GM19372 (cell line): ENCODE results near the gene GPC6.

ENCODE experiments used
- ATAC-seq: cut with Tn5 transposase; IDR thresholded peaks from one replicate; pipeline ENCODE4 v1.9.1; 2021; ENCODE audit warnings: mild to moderate bottlenecking, low read depth, moderate library complexity; ENCODE audit not compliant: unreplicated experiment

The GPC6 gene

DNA sequence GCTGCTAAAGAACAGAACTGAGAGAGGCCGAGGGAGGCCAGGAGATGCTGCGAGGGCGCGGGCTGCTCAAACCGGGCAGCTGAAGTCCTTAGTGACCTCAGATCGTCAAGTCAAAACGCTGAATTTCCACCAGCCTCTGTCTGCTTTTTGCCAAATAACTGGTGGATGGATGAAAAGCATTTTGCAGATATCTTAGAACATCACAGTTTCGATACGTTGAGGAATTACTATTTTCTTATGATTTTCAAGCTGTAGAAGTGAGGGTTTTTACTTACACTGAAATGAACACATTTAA lies 2.0 kb downstream of the GPC6 start:
- ATAC-seq: no peak

DNA sequence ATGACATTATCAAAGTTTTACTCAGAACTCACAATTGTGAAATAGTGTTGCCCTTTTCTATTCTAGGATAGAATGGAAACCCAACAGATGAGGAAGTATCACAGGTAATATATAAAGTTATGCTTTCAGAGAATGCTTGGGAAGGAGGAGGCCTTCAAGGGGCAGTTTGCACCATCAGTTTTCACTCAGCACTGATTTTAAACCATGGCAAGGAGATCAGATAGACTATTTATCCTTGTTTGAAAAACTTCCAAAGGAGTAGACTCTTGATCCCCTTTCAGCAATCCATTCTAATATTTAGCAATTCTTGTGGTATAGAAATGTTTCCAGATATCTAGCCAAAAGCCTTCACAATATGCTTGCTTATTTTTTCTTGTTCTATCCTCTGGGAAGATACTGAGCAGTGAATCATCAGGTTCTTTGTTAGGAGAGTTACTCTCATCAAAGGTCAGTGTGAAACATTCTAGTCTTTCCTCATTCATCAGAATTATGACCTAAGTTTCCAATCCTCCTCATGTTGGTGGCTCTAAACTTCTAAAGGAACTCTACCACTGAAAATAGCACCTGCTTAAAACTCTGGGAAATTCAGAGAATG lies 3.8 kb downstream of the GPC6 start:
- no peak for ATAC-seq

DNA sequence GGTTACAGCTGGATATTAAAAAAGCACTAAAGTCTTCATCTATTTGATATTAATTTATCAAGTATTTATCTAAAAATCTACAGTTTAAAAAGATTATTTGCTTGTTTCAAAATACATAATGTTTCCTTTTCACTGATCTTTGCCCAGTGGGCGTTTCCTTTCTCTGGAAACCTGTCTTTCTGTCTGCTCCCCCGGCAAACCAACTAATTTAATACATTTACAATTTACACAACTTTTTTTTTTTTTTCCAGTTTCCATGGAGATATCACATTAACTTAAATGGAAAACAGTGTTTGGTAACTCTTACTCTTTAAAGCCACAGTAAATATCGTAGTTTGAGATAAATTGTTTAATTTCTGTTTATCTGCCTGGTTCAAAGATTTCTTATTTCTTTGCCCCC lies 5.3 kb downstream of the GPC6 start:
- ATAC-seq: no peak

DNA sequence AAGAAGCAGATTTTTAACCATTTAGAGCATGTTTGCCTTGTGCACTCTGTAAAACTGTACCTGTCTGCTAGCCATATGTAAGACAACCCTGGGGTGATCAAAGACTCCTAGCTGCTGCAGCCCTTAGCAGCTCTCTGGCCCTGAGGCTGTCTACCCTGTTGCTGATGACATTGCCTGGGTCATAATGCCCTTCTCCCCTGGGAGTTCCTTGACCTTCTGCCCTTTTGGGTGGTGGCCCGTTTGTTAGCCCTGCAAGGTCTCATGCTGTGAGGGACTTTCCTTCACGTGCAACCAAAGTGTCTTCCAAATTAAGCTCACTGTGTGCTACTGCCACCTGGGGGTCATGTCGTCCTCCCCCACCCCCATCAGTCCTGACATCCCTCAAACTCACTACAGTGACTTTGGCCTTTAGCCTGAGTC lies 7.4 kb downstream of the GPC6 start:
- ATAC-seq: no peak

DNA sequence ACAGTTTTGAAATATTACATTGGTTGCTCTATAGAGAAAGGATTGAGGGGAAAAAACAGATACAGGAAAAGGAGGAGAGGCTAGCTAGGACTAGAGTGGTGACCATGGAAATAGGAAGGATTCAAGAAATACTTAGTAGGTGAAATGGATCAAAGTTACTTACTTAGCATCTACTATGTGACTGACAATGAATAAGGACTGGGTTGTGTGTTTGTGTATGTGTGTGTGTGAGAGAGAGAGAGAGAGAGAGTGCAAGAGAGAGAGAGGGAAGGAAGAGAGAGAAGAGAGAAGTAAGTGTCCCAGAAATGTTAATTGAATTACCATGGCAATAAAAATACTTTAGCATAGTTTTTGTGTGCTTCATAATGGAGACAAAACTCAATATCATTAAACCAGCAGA lies 7.9 kb downstream of the GPC6 start:
- no peak for ATAC-seq

DNA sequence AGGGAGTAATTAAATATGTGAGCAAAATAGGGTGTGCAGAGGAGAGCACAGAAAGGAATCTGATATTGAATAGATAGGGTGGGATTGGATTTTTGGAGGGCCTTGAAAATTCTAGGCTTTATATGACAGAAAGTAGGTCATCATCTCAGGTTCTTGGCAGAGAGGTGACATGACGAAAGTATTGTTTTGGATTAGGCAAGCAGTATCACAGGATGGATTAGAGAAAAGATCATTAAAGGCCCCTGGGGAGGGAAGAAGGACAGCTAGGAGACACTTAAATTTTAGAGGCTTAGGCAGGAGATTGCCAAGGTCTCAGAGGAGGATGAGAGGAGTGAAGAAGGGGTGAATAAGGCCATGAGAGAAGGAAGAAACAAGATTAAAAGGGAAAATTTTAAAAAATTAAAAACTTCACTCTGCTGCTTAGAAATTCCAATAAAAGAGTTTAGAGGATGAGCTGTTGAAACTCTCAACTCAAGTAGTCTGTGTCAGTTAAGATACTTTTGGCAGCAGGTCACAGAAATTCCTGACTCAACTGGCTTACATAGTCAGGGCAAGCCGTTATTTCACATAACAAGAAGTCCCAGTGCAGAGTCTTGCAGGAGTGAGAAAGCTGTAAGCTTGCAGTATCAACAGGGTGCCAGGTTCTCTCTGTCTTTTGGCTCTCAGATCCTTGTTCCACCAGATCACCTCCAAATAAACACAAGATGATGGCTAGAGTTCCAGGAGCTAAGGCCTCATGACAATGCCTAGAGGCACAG lies 8.8 kb downstream of the GPC6 start:
- no peak for ATAC-seq

DNA sequence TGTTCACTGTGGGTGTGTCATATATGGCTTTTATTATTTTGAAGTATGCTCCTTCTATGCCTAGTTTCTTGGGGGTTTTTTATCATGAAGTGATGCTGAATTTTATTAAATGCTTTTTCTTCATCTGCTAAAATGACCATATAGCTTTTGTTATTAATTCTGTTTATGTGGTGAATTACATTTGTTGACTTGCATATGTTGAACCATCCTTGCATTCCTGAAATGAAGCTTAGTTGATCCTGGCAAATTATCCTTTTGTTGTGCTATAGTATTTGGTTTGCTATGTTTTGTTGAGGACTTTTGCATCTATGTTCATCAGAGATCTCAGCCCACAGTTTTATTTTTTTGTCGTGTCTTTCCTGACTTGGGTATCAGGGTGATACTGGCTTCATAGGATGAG lies 12.1 kb downstream of the GPC6 start:
- ATAC-seq: no peak

DNA sequence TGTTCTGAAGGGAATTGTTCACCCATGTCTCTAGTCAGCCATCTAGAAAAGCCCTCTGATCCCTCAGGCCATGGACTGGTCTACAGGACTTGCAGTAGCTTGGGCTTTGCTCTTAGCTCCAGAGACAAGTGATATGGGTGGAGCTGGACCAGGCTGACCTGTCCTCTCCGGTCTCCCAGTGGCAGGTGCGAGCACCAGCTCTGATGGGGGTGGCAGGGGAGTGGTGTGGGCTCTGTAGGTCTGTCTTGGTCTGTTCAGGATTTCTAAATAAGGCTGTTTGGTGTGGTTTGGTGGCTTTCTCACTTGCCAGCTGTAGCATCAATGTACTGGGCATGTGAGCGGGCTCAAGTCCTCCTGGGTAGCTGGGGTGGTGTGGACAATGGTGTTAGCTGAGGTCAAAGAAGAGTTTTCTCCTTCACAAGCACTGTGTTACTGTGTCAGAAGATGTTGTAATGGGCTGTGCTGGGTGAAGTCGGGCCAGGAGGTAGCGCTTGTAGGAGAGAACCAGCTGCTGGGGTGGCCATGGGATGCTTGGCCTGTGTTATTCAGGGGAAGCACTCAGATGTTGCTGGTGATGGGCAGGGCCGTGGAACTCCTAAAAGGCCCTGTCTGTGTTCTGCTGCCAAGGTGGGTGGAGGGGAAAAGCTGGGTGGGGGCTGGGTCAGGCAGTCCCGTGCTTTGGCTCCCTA lies 16.9 kb downstream of the GPC6 start:
- ATAC-seq: no peak

DNA sequence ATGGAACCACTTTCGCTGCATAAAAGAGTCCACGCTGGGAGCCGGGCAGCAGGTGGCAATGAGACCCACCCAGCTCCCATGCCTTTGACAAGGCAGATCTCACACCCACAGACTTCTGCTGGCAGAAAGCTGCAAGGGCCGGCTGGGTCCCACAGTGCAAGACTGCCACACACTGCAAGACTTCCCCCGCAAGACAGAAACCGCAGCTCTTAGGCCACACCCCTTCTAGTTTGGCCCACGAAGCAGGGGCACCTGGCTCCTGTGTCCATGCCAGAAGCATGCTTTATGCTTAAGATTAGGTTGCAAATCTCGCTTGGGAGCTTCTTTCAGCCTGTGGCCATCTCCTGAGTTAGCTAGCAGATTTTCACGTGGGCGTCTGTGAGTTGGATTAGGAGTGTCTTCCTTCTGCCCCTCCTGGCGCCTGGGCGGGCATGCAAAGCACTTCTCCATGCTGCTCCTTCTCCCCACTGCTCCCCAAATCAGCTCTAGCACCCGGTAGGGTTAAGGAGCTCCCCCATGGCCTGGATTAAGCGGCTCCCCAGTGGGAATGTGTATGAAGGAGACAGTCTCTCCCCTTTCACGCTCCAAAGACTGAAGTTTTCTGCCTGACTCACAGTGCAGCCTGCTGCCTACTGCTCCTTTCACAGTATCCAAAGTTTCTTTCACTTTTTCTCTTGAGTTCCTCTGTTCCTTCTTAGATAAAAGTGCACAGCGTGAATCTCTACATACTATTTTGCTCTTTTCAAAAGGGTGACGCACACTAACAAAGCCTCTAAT lies 17.7 kb downstream of the GPC6 start:
- ATAC-seq: no peak

DNA sequence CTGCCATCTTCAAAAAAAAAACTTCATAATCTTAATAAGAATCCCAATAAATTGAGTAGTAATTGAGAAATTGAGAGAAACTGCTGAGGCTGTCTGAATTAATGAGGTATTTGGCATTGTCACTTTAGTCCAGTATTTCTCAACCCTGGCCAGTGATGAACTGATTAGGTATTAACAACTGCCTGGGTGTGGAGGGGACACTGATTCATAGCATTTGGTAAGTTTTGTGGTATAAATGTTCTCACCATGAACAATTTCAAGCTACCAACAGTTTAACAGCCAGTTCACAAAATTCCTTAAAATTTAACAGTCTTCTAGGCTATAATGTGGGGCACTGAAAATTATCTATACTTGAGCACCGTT lies 18.3 kb downstream of the GPC6 start:
- no peak for ATAC-seq

DNA sequence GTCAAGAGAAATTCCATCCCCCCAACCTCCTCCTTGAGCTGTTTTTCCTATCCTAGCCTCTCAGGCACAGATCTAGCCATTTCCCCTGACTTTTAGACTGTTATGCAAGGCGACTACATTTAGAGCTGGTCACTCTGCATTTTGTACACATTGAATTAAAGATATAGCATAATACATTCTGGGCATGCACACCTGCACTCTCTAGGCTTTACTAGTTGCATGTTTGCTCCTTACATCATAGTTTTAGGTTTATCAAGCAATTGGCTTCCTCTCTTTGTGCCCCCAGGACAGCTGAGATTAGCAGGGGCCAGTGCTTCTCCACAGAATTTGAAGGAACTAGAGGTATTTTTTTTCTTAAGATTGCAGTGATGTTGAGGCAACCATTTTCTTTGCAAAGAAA lies 19.5 kb downstream of the GPC6 start:
- no peak for ATAC-seq

DNA sequence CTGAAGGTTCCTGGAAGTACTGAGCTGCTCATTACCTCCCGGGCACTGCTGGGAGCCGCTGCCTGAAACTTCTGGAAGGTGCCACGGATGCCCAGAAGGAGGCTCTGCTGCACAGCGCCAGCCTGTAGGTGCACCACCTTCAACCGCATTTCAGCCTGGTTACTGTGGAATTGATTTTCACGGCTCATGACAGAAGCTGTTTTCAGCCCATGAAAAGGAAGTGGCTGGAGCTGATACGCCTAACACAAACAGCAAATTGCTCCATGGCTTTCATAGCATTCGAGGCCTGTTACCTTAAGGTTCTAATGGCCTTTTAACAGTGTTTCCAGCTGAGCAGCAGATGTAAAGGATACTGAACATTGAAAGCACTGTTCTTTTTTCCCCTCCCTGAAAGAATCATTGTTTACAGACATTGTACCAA lies 22.0 kb downstream of the GPC6 start:
- no peak for ATAC-seq

DNA sequence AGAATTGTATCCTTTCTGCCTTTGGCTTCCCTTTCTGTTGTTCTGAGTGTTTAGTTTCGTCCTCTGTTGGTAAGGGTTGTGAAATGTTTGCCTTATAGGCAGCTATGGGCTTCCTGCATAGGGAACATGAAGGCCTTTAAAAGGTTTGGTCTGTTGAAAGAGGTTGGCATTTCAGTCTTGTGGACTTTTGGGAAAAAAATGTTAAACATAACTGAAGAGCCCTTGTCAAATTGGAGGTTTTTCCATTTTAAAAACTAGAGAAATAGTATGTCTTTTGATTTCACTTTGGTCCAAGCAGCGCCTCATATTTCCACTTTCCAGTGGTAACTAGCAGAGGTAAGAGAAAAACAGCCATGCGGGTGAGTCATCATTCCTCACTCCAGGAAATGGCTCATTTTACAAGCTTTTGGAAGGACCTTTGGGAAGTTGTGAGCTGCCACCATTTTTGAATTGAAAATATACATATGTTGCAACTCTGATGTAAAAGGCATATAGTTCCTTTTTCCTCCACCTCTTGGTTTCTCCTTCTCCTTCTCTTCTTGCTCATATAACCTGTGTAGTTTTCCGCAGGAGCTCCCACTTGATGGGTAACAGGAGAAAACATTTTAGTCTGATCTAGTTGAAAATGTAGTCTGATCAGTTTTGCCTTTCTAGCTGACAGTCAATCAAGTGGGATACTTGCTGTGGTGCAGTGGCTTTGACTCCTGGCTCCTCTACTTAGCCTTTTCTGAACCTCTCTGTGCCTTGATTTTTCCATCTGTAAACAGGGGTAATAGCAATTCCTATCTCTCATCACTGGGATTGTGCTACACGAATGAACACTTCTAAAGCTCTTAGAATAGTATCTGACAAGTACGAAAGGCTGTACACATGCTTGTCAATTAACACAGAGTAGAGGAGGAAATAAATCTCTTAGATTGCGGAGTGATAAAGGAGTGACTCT lies 23.0 kb downstream of the GPC6 start:
- no peak for ATAC-seq

DNA sequence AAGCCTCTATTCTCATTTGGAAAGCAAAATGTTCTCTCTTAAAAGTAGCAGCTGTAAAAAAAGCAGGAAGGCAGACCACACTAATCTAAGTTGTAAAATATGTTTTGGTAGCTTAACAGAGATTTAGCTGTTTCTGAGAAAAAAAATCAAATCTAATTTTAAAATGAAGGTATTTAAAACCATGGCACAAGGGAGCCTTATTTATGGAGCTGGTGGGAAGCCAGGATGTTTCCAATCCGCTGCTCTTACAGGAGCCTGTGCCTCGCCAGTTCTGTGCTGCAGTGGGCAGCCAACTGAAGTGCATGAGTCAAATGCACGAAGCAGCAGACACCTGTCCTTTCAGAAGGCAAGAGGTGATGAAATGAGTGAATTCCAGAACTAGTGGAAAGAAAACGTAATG lies 28.2 kb downstream of the GPC6 start:
- ATAC-seq: no peak

DNA sequence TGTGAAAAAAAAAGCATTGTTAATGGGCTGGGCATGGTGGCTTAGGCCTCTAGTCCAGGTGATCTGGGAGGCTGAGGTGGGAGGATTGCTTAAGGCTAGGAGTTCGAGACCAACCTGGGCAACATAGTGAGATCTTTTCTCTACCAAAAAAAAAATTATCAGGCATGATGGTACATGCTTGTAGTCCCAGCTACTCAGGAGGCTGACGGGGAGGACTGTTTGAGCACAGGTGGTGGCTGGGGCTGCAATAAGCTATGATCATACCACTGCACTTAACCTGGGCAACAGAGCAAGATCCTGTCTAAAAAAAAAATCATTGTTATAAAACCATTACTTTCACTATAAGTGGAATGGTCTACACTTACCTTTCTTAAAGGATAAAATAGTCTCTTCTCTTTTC lies 30.4 kb downstream of the GPC6 start:
- no peak for ATAC-seq

DNA sequence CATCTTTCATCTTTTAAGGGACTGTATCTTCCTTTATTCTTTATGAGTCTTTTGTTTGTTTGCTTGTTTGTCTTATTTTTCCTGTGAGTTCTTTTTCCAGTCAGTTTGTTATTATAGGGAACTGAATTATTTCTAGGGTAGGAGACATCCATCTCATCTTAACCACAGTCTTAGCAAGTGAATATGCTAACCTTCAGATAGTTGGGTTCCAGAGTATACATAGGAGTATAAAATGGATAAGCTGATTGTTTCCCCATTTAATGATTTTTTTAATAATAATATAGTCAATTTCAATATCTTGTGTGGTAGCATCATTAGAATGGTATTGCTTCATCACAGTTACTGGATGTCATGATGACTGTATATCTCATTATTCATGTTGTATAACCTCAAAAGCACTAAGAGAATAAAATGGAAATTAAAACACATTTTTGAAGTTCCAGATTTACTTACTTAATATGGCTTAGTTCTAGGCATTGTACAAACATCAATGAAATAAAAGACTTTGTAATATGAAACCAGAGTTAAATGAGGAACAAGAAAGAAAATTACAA lies 33.0 kb downstream of the GPC6 start:
- ATAC-seq: no peak

DNA sequence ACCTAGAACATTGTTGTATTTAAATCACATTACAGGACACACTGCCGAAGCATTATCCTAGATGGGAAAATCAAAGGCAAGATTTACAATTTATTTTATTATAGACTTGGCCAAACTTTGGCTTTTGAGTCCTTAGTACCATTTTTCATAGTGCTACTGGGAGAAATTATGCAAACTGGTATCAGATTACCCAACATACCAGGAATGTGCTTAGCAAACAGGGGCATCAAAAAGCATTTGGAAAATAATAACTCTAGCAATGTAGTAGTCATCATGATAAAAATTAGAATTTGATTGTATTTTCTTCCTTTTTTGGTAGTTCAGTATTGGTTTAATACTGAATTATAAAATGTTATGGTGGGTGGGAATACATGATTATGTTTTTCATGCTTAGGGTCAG lies 34.0 kb downstream of the GPC6 start:
- ATAC-seq: no peak

DNA sequence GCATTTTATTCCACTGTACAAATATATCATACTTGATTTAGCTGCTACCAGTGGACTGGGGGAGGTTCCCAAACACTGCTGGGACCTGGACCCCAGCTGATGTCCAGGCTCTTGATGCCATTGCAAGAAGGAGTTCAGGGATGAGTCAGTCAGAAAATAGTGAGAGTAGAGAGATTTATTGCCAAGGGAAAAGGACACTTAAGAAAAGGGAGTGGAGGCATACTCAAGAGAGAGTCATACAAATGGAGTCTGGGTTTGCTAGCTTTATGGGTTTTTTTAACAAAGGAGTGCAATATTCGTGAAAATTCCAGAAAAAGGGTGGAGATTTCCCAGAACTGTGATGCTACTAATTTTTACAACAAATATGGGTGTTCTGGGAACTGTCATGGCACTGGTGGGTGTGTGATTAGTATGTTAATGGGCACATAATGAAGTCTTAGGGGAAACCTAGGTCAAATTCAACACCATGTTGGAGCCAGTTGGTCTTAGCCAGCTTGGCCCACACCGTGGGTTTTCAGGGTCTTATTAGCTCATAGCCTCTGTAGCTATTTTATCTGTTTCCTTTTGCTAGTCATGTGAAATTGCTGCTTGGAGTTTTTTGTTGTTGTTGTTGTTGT lies 36.2 kb downstream of the GPC6 start:
- ATAC-seq: no peak

DNA sequence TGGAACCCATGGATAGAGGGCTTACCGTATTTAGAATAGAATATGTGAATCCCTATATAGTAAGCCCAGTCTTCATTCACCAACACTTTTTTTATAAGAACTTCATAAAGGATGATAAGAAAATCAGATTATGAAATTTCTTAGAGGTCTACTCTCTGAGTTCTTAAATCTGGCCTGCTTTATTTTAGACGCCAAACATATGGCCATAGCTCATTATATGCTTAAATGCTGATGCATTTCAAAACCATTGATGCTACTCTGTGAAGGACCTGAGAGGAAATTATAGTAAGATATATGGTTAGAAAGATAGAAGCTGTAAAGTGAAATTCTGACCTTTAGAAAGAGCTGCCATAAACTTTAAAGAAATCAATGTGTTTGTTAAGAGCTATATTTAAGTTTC lies 38.3 kb downstream of the GPC6 start:
- no peak for ATAC-seq

DNA sequence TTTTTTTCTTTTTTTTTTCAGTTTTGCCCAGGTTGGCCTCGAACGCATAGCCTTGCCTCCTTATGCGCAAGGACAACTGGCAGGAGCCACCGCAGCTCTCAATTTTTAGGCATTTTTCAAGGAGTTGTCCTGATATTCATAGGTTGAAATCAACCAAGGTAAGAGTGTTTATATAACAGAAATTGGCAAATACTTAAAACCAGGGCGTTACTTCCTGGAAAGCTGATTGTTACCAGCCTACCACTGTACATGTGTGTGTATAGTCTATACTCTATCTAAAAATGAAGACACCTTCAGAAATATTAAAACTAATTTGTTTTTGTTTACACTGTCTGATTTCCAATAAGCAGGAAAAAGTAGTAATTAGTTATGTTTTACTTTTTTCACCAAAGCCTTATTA lies 39.2 kb downstream of the GPC6 start:
- no peak for ATAC-seq
